NT2/D1 (cell line): ENCODE results near the gene KIZ.

ENCODE experiments used
- SUZ12 ChIP-seq: IDR thresholded peaks from 2 replicates; pipeline ENCODE4 v1.6.1; 2011; ENCODE audit not compliant: insufficient read length, insufficient read depth; ENCODE audit errors: extremely low read depth
- YY1 ChIP-seq: IDR thresholded peaks from 2 replicates; pipeline ENCODE4 v1.6.1; 2011; ENCODE audit not compliant: insufficient read length, insufficient read depth
- ZNF274 ChIP-seq: IDR thresholded peaks from 2 replicates; pipeline ENCODE4 v1.6.1; 2011; ENCODE audit warnings: mild to moderate bottlenecking, low read depth, low read length

- no peak for TF ChIP-seq YY1
- TF ChIP-seq SUZ12, result no peak
- TF ChIP-seq ZNF274, result no peak
Measured at GRCh38 chr20:21270806-21271205, 144.9 kb downstream of the KIZ start.
